Measurements from ENCODE around the gene RPS17. TPM values are rescaled to one million over a fixed set of nuclear protein-coding genes. Genes with fewer than 3 reads are reported as not detected.
"Not testable (repeated sequence)": the region's sequence is repeated elsewhere in the genome, so short reads cannot be mapped to it uniquely, and the experiment has no call there.

RPS17 gene
- total RNA-seq, 2 donors from 2014 or later = 987 to 1,378 TPM

GRCh38 chr15:82538961-82539690 is 1.1 kb downstream of the RPS17 start:
- peak overlapping the region in 3 of 4 donors; percentile 82 to 87 (median 84) for H3K27ac ChIP-seq
- TF ChIP-seq CTCF (IDR thresholded peaks at IDR 0.05) (no peak), POLR2A (IDR thresholded peaks at IDR 0.05) (no peak)
- no peaks in the 10 kb centered on the region for H3K9me3 ChIP-seq
- 15 to 19% methylated on average over 28 of the region's 28 CpGs for WGBS, 2 donors
- no peak for ATAC-seq
- DNase-seq = no peak
- intact Hi-C loops (cut with DNase I) = no loop called here
- no peaks in the 10 kb centered on the region for H3K27me3 ChIP-seq
- peaks cover 8 to 23% of the 10 kb centered on the region in 2 donors for H3K36me3 ChIP-seq (replicated peaks in 1 of 2; ENCODE audit: insufficient read depth in 1 of 2, low read depth in 2 of 2)
- H3K4me3 ChIP-seq = peak overlapping the region; percentile 59 to 95
- H3K4me1 ChIP-seq = peaks cover 23% of the 10 kb centered on the region

GRCh38 chr15:82537351-82537908 is 2.8 kb downstream of the RPS17 start:
- WGBS, 2 donors = 72 to 76% methylated on average over 4 of the region's 4 CpGs
- Histone ChIP-seq H3K4me1 (peaks cover 23% of the 10 kb centered on the region), H3K9me3 (no peaks in the 10 kb centered on the region), H3K27me3 (no peaks in the 10 kb centered on the region), H3K27ac (no peak overlapping the region), H3K36me3 (replicated peaks in 1 of 2; ENCODE audit: insufficient read depth in 1 of 2, low read depth in 2 of 2) (peaks cover 8 to 23% of the 10 kb centered on the region in 2 donors), H3K4me3 (no peak overlapping the region)
- ATAC-seq = no peak
- DNase-seq = no peak
- intact Hi-C loops (cut with DNase I) = no loop called here
- no peak for TF ChIP-seq POLR2A (IDR thresholded peaks at IDR 0.05)
- no peak for TF ChIP-seq CTCF (IDR thresholded peaks at IDR 0.05)

GRCh38 chr15:82536409-82537350 is 3.6 kb downstream of the RPS17 start:
- no peak for ATAC-seq
- DNase-seq = no peak
- TF ChIP-seq CTCF (IDR thresholded peaks at IDR 0.05) (no peak), POLR2A (IDR thresholded peaks at IDR 0.05) (no peak)
- Histone ChIP-seq H3K36me3 (replicated peaks in 1 of 2; ENCODE audit: insufficient read depth in 1 of 2, low read depth in 2 of 2) (peaks cover 8 to 23% of the 10 kb centered on the region in 2 donors), H3K9me3 (no peaks in the 10 kb centered on the region), H3K4me3 (no peak overlapping the region), H3K27ac (no peak overlapping the region), H3K27me3 (no peaks in the 10 kb centered on the region), H3K4me1 (peaks cover 23% of the 10 kb centered on the region)
- intact Hi-C loops (cut with DNase I) = no loop called here
- WGBS, 2 donors = 64 to 72% methylated on average over 11 of the region's 11 CpGs

GRCh38 chr15:82535566-82536408 is 4.5 kb downstream of the RPS17 start:
- Histone ChIP-seq H3K27me3 (no peaks in the 10 kb centered on the region), H3K9me3 (no peaks in the 10 kb centered on the region), H3K27ac (no peak overlapping the region), H3K36me3 (replicated peaks in 1 of 2; ENCODE audit: insufficient read depth in 1 of 2, low read depth in 2 of 2) (peaks cover 8 to 23% of the 10 kb centered on the region in 2 donors), H3K4me3 (no peak overlapping the region), H3K4me1 (peaks cover 23% of the 10 kb centered on the region)
- TF ChIP-seq CTCF (IDR thresholded peaks at IDR 0.05) (no peak), POLR2A (IDR thresholded peaks at IDR 0.05) (no peak)
- ATAC-seq (no peak), DNase-seq (no peak)
- intact Hi-C loops (cut with DNase I) = no loop called here
- WGBS, 2 donors = 76 to 87% methylated on average over 7 to 9 of the region's 9 CpGs

GRCh38 chr15:82535151-82535550 is 5.1 kb downstream of the RPS17 start:
- H3K27ac ChIP-seq; intact Hi-C loops (cut with DNase I); H3K4me3 ChIP-seq; H3K9me3 ChIP-seq; ATAC-seq; H3K27me3 ChIP-seq; DNase-seq: not testable (repeated sequence)
- 92 to 96% methylated on average over 5 of the region's 5 CpGs for WGBS, 2 donors
- Histone ChIP-seq H3K4me1 (peaks cover 29% of the 10 kb centered on the region), H3K36me3 (replicated peaks in 1 of 2; ENCODE audit: insufficient read depth in 1 of 2, low read depth in 2 of 2) (peaks cover 8 to 23% of the 10 kb centered on the region in 2 donors)

GRCh38 chr15:82534457-82534861 is 5.8 kb downstream of the RPS17 start:
- H3K9me3 ChIP-seq = not testable (repeated sequence)
- 94 to 96% methylated on average over 3 of the region's 3 CpGs for WGBS, 2 donors
- H3K36me3 ChIP-seq (replicated peaks in 1 of 2; ENCODE audit: insufficient read depth in 1 of 2, low read depth in 2 of 2) = peaks cover 8 to 23% of the 10 kb centered on the region in 2 donors

More at GRCh38 chr15:82534457-82534861, 5.8 kb downstream of the RPS17 start:
- ATAC-seq; H3K27me3 ChIP-seq; intact Hi-C loops (cut with DNase I); DNase-seq; H3K4me3 ChIP-seq; H3K27ac ChIP-seq: not testable (repeated sequence)
- H3K4me1 ChIP-seq = peaks cover 30% of the 10 kb centered on the region
